A549 (cell line): ENCODE data around the gene ARPP21. TPM values are rescaled to one million over a fixed set of nuclear protein-coding genes. Genes with fewer than 3 reads are reported as not detected.

Experiments
- ATAC-seq, 2 experiments: fragments of 200-7000 bp in 1 of 2; fragments of >200 bp in 1 of 2; cut with Nextera tagmentation in 1 of 2; cut with Tn5 transposase in 1 of 2; 3 replicates each; pipeline versions ENCODE4 v1.8.0 to v1.9.1; 2018 to 2020; ENCODE audit warnings: mild to moderate bottlenecking in 1 of 2, moderate library complexity in 1 of 2
- CTCF ChIA-PET: fragments of 300-600 bp; sonication (Branson Sonifier 250); formaldehyde crosslinking; extraction: SDS; loops from one replicate; lab custom pipeline; 2021; ENCODE audit warnings: antibody characterized with exemption, inconsistent platforms; lab: Yijun Ruan, JAX
- POLR2A ChIA-PET: fragments of 350-600 bp; formaldehyde crosslinking; extraction: SDS; loops from one replicate; lab custom pipeline; 2021; ENCODE audit warnings: antibody characterized with exemption, inconsistent platforms; lab: Yijun Ruan, JAX
- DNase-seq, 2 experiments: peaks; one replicate each; pipeline versions ENCODE4 v3.0.0 to v3.0.0-alpha.2; 2011 to 2016; ENCODE audit warnings: low read depth in 1 of 2, low spot score in 1 of 2
- FAIRE-seq: peaks from 2 replicates; lab custom pipeline; 2011; peaks lifted over from hg19 to GRCh38; lab: Jason Lieb, UNC
- H3K27ac ChIP-seq, 2 experiments: fragments of >200 bp; sonication (Bioruptor Twin); formaldehyde crosslinking; 3 replicates each; pipeline ENCODE4 v1.5.1; 2016 to 2017
- H3K4me1 ChIP-seq: fragments of >200 bp; sonication (Bioruptor Twin); formaldehyde crosslinking; 3 replicates; pipeline ENCODE4 v1.6.1; 2016
- H3K4me2 ChIP-seq: fragments of >200 bp; sonication (Bioruptor Twin); formaldehyde crosslinking; 3 replicates; pipeline ENCODE4 v1.6.1; 2016
- H3K4me3 ChIP-seq: fragments of >200 bp; sonication (Bioruptor Twin); formaldehyde crosslinking; 3 replicates; pipeline ENCODE4 v1.5.1; 2016
- H3K9me3 ChIP-seq: fragments of >200 bp; sonication (Bioruptor Twin); formaldehyde crosslinking; 3 replicates; pipeline ENCODE4 v1.6.1; 2016
- BCL3 ChIP-seq: fragments of >200 bp; sonication (Bioruptor Twin); formaldehyde crosslinking; IDR thresholded peaks from 3 replicates; pipeline ENCODE4 v1.6.1; 2016
- CBX2 ChIP-seq: fragments of 200-600 bp; sonication (generic); IDR thresholded peaks from 2 replicates; pipeline ENCODE4 v1.6.1; 2016; ENCODE audit warnings: low read depth, mild to moderate bottlenecking, borderline replicate concordance
- CBX8 ChIP-seq: fragments of 200-600 bp; sonication (generic); IDR thresholded peaks from 2 replicates; pipeline ENCODE4 v1.6.1; 2016
- CHD2 ChIP-seq: fragments of 150-350 bp; IDR thresholded peaks from 2 replicates; pipeline ENCODE4 v1.6.1; 2014; ENCODE audit warnings: low read length; ENCODE audit not compliant: partially characterized antibody
- EHF ChIP-seq: fragments of 250-450 bp; sonication (Bioruptor Pico); IDR thresholded peaks from 2 replicates; pipeline ENCODE4 v1.5.0; 2020; ENCODE audit warnings: mild to moderate bottlenecking
- EHMT2 ChIP-seq: fragments of 200-600 bp; sonication (generic); IDR thresholded peaks from 2 replicates; pipeline ENCODE4 v1.6.1; 2016; ENCODE audit warnings: antibody characterized with exemption, low read depth, mild to moderate bottlenecking, moderate library complexity
- ELK1 ChIP-seq: fragments of 150-350 bp; IDR thresholded peaks from 2 replicates; pipeline ENCODE4 v1.6.1; 2014; ENCODE audit warnings: low read depth, mild to moderate bottlenecking, low read length
- EP300 ChIP-seq, 2 experiments: fragments of >200 bp; sonication (Bioruptor Twin); formaldehyde crosslinking; IDR thresholded peaks; 2 replicates in 1 of 2; 3 replicates in 1 of 2; pipeline ENCODE4 v1.6.1; 2016 to 2017
- FOXS1 ChIP-seq: fragments of 250-450 bp; sonication (Bioruptor Pico); IDR thresholded peaks from 2 replicates; pipeline ENCODE4 v1.5.0; 2020; ENCODE audit warnings: mild to moderate bottlenecking, moderate library complexity
- HDAC2 ChIP-seq: fragments of 200-600 bp; sonication (generic); IDR thresholded peaks from 2 replicates; pipeline ENCODE4 v1.6.1; 2016
- HMGXB4 ChIP-seq: fragments of 250-450 bp; sonication (Bioruptor Pico); IDR thresholded peaks from 2 replicates; pipeline ENCODE4 v1.5.0; 2021; ENCODE audit warnings: mild to moderate bottlenecking, moderate library complexity, borderline replicate concordance
- HOXA7 ChIP-seq: fragments of 250-450 bp; sonication (Bioruptor Pico); IDR thresholded peaks from 2 replicates; pipeline ENCODE4 v1.5.0; 2020; ENCODE audit warnings: mild to moderate bottlenecking, moderate library complexity
- JUN ChIP-seq, 2 experiments: fragments of >200 bp; sonication (Bioruptor Twin); formaldehyde crosslinking; IDR thresholded peaks; 2 replicates in 1 of 2; 3 replicates in 1 of 2; pipeline ENCODE4 v1.6.1; 2016 to 2017
- JUNB ChIP-seq: fragments of >200 bp; sonication (Bioruptor Twin); formaldehyde crosslinking; IDR thresholded peaks from 2 replicates; pipeline ENCODE4 v1.6.1; 2016
- MAFK ChIP-seq: fragments of 450-650 bp; IDR thresholded peaks from 2 replicates; pipeline ENCODE4 v1.6.1; 2014; ENCODE audit not compliant: partially characterized antibody
- PHF8 ChIP-seq: fragments of 200-600 bp; sonication (generic); IDR thresholded peaks from 2 replicates; pipeline ENCODE4 v1.6.1; 2016; ENCODE audit warnings: low read depth, mild to moderate bottlenecking, antibody characterized with exemption, moderate library complexity, borderline replicate concordance
- POLR2AphosphoS2 ChIP-seq: conservative IDR thresholded peaks from 2 replicates; pipeline ENCODE4 v1.6.1; 2012; ENCODE audit warnings: low read length, improper control_type of control experiment, inconsistent platforms
- RAD21 ChIP-seq, 2 experiments: fragments of >200 bp in 1 of 2; sonication (Bioruptor Twin) in 1 of 2; formaldehyde crosslinking in 1 of 2; IDR thresholded peaks in 1 of 2; conservative IDR thresholded peaks in 1 of 2; 2 replicates in 1 of 2; 3 replicates in 1 of 2; pipeline ENCODE4 v1.6.1; 2012 to 2018; ENCODE audit warnings: inconsistent platforms in 1 of 2
- RARB ChIP-seq: fragments of 250-450 bp; sonication (Bioruptor Pico); IDR thresholded peaks from 2 replicates; pipeline ENCODE4 v1.8.0; 2021; ENCODE audit warnings: mild to moderate bottlenecking, moderate library complexity
- SMC3 ChIP-seq: fragments of >200 bp; sonication (Bioruptor Twin); formaldehyde crosslinking; IDR thresholded peaks from 3 replicates; pipeline ENCODE4 v1.6.1; 2018; ENCODE audit warnings: inconsistent platforms
- TFCP2L1 ChIP-seq: fragments of 250-450 bp; sonication (Bioruptor Pico); IDR thresholded peaks from 2 replicates; pipeline ENCODE4 v1.5.0; 2021; ENCODE audit warnings: mild to moderate bottlenecking
- TP53 ChIP-seq: fragments of 250-450 bp; sonication (Bioruptor Pico); IDR thresholded peaks from 2 replicates; pipeline ENCODE4 v1.5.0; 2021; ENCODE audit warnings: mild to moderate bottlenecking, moderate library complexity
- USF2 ChIP-seq: fragments of 450-650 bp; IDR thresholded peaks from 2 replicates; pipeline ENCODE4 v1.6.1; 2014; ENCODE audit warnings: antibody characterized with exemption
- ZC3H11A ChIP-seq: fragments of 450-650 bp; IDR thresholded peaks from 2 replicates; pipeline ENCODE4 v1.6.1; 2014; ENCODE audit warnings: antibody characterized with exemption, mild to moderate bottlenecking
- WGBS: methylation state at CpG from one replicate; pipeline ENCODE4 v1.1.6; 2017; ENCODE audit errors: missing lambda C conversion rate; 5-methylcytosine and 5-hydroxymethylcytosine counted together
- polyA plus RNA-seq, 4 experiments: library from polyadenylated mRNA; depleted of rRNA in 3 of 4; stranded (reverse); fragments of >200 nt; fragmentation: RNase III in 1 of 4; extraction: RNeasy Plus Mini Kit Qiagen cat#74134 plus additional on column Dnase treatment in 1 of 4; gene quantifications; 2 replicates in 3 of 4; 3 replicates in 1 of 4; pipeline ENCODE4 v1.2.3, GENCODE V29; 2011 to 2017
- TF ChIP-seq, protein P1 (sequence below): IDR thresholded peaks from 2 replicates; pipeline ENCODE4 v1.6.1; 2012
- TF ChIP-seq, protein P2 (sequence below): IDR thresholded peaks from 2 replicates; pipeline ENCODE4 v1.6.1; 2012

ARPP21 gene
- polyA plus RNA-seq, 2 of the 4 experiments (the other 2 are of a cell fraction), result 0.03 TPM; not detected in 1

DNA sequence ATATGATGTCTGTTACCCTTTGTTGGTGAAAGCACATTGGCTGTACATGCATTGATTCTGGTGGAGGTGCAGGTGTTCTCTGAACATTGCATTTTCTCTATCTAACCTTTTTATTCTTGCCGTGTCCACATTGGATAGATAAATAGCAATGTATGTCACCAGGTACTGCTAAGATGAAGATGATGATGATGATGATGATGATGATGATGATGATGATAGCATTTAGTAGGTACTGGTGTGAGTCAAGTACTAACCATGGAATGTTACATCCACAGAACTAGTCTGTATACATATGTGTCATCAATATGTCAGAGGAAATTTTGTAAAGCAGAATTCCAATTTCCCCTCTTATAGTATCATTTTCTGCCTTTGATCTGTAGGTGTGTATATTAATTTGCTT lies 36.3 kb downstream of the ARPP21 start:
- Histone ChIP-seq H3K4me1 (no peaks in the 10 kb centered on the region), H3K4me3 (no peak overlapping the region), H3K27ac (no peak overlapping the region), H3K9me3 (no peaks in the 10 kb centered on the region), H3K4me2 (no peak overlapping the region)
- DNase-seq (no peak), FAIRE-seq (no peak), ATAC-seq (no peak)
- no peak for TF ChIP-seq CBX8
- no peak for TF ChIP-seq PHF8
- no peak for TF ChIP-seq CHD2
- TF ChIP-seq RARB, result no peak
- TF ChIP-seq HOXA7 (CRISPR knock-in tag), result no peak
- TF ChIP-seq POLR2AphosphoS2, result no peak
- TF ChIP-seq ELK1, result no peak
- TF ChIP-seq ZC3H11A, result no peak
- ChIA-PET POLR2A (no interaction called here), CTCF (no interaction called here)
- WGBS, result 78% methylated on average over 1 of the region's 1 CpG

DNA sequence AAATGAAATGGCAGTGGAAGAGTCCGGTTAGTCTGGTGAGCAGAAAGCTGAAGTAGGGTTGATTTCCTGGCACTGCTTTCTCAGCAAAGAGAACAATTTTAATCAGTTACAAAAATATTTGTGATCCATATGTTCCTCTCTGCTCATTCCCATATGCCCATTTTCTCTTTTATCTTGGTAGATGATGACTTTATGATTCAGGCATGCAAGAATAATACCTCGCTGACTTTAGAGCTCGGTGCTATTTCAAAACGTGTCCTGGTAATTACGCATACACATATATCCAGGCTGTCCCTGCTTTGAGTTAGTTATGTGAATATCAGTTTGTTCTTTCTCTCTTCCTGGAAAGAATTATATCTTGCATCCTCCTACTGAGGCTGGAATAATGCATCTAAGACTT lies 38.5 kb downstream of the ARPP21 start:
- H3K4me3 ChIP-seq, result no peak overlapping the region
- no peaks in the 10 kb centered on the region for H3K4me1 ChIP-seq
- ChIA-PET POLR2A (no interaction called here), CTCF (no interaction called here)
- H3K27ac ChIP-seq, result no peak overlapping the region
- no peak for ATAC-seq
- no peak overlapping the region for H3K4me2 ChIP-seq
- H3K9me3 ChIP-seq, result no peaks in the 10 kb centered on the region
- no peak for TF ChIP-seq HMGXB4 (CRISPR knock-in tag)
- TF ChIP-seq, protein P1, sequence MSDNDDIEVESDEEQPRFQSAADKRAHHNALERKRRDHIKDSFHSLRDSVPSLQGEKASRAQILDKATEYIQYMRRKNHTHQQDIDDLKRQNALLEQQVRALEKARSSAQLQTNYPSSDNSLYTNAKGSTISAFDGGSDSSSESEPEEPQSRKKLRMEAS, result no peak
- no peak for TF ChIP-seq JUN (IDR thresholded peaks at IDR 0.05)
- TF ChIP-seq HDAC2, result no peak
- TF ChIP-seq MAFK, result no peak
- TF ChIP-seq BCL3, result no peak
- TF ChIP-seq USF2, result no peak
- no peak for TF ChIP-seq RAD21 (conservative IDR thresholded peaks at IDR 0.05 in 1 of 2, IDR thresholded peaks at IDR 0.05 in 1 of 2)
- TF ChIP-seq POLR2AphosphoS2, result no peak
- no peak for TF ChIP-seq EHF (CRISPR knock-in tag)
- TF ChIP-seq EP300 (IDR thresholded peaks at IDR 0.05), result no peak
- no peak for TF ChIP-seq TP53
- TF ChIP-seq, protein P2, sequence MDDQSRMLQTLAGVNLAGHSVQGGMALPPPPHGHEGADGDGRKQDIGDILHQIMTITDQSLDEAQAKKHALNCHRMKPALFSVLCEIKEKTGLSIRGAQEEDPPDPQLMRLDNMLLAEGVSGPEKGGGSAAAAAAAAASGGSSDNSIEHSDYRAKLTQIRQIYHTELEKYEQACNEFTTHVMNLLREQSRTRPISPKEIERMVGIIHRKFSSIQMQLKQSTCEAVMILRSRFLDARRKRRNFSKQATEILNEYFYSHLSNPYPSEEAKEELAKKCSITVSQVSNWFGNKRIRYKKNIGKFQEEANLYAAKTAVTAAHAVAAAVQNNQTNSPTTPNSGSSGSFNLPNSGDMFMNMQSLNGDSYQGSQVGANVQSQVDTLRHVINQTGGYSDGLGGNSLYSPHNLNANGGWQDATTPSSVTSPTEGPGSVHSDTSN, result no peak
- TF ChIP-seq JUNB, result no peak
- no peak for TF ChIP-seq EHMT2
- no peak for TF ChIP-seq SMC3
- no peak for TF ChIP-seq TFCP2L1
- no peak for TF ChIP-seq FOXS1 (CRISPR knock-in tag)
- no peak for TF ChIP-seq CBX2
- WGBS, result 73% methylated on average over 5 of the region's 5 CpGs
- no peak for DNase-seq
- FAIRE-seq, result no peak
